IPS-NIHi7 (cell line): Measurements from ENCODE around the gene SMARCB1.

Experiments used
- DNase-seq: peaks from one replicate; pipeline ENCODE4 v3.0.0; 2012; ENCODE audit warnings: mixed read lengths; ENCODE audit errors: extremely low spot score

The SMARCB1 gene

GRCh38 chr22:23884140-23884539 is 97.4 kb downstream of the SMARCB1 start:
- DNase-seq, result no peak
